Spinal cord (tissue), 10 donors: ENCODE measurements around the gene TNFRSF8. TPM values are rescaled to one million over a fixed set of nuclear protein-coding genes. Genes with fewer than 3 reads are reported as not detected.

Source experiments
- DNase-seq, 6 donors: peaks; one replicate each; pipeline versions ENCODE4 v3.0.0 to v3.0.0-alpha.2; 2013 to 2015; ENCODE audit warnings: low spot score in 6 of 6, low read depth in 4 of 6
- H3K27ac ChIP-seq: one replicate; pipeline ENCODE4 v1.5.1; 2013; ENCODE audit warnings: low read depth, low read length, control low read depth
- H3K27me3 ChIP-seq: one replicate; pipeline ENCODE4 v1.6.1; 2013; ENCODE audit warnings: low read length; ENCODE audit not compliant: control insufficient read depth, insufficient read depth
- H3K36me3 ChIP-seq: one replicate; pipeline ENCODE4 v1.6.1; 2013; ENCODE audit warnings: low read length; ENCODE audit not compliant: control insufficient read depth, insufficient read depth
- H3K4me1 ChIP-seq: one replicate; pipeline ENCODE4 v1.6.1; 2013; ENCODE audit warnings: low read length; ENCODE audit not compliant: control insufficient read depth, insufficient read depth
- H3K4me3 ChIP-seq: one replicate; pipeline ENCODE4 v1.5.1; 2013; ENCODE audit warnings: low read depth, low read length, control low read depth
- H3K9me3 ChIP-seq: one replicate; pipeline ENCODE4 v1.6.1; 2013; ENCODE audit warnings: low read length; ENCODE audit not compliant: control insufficient read depth, insufficient read depth
- WGBS: methylation state at CpG from one replicate; pipeline ENCODE4 v1.1.5; 2013; ENCODE audit warnings: missing lambda C conversion rate; ENCODE audit not compliant: insufficient coverage; 5-methylcytosine and 5-hydroxymethylcytosine counted together
- long read RNA-seq, 4 donors: transcript quantifications; one replicate each; lab custom pipeline, GENCODE V29; 2026
- polyA plus RNA-seq, 2 donors: library from polyadenylated mRNA; unstranded; fragments of 120-200 nt; gene quantifications; one replicate each; pipeline ENCODE4 v1.2.1, GENCODE V29; 2013; ENCODE audit not compliant: insufficient read length in 2 of 2
- total RNA-seq, 2 donors: library from RNA; depleted of rRNA in 1 of 2; stranded (reverse); fragments of 120-200 nt in 1 of 2; fragments of >200 nt in 1 of 2; gene quantifications; one replicate each; pipeline versions ENCODE4 v1.2.3 to v1.2.4, GENCODE V29; 2013 to 2014
- donor health status: healthy.

The TNFRSF8 gene
- total RNA-seq (under 1 TPM; 0.11 to 0.20 TPM), polyA plus RNA-seq (under 1 TPM in 1 of 2 donors, not detected in 1; 0.12 TPM)
- long read RNA-seq, donor 1 = 0 reads
- long read RNA-seq, donor 2 = 0 reads
- long read RNA-seq, donor 3 = 0 reads
- long read RNA-seq, donor 4 = 0 reads

GRCh38 chr1:12063141-12064072 lies at the start of gene TNFRSF8:
TSS of gene TNFRSF8 (plus strand) at chr1:12063303. CDS start at chr1:12063599, 296 bp downstream.
- no peak within 1 kb of the TSS for H3K4me3 ChIP-seq

GRCh38 chr1:12014141-12014991 lies 48.7 kb upstream of the TNFRSF8 start:
- Histone ChIP-seq H3K4me3 (no peak overlapping the region), H3K36me3 (peaks cover 44% of the 10 kb centered on the region), H3K9me3 (no peaks in the 10 kb centered on the region), H3K27me3 (no peaks in the 10 kb centered on the region), H3K27ac (no peak overlapping the region), H3K4me1 (no peaks in the 10 kb centered on the region)
- WGBS = 87% methylated on average over 14 of the region's 16 CpGs
- DNase-seq = no peak

More at GRCh38 chr1:12063141-12064072, at the start of gene TNFRSF8:
- 2% methylated on average over 72 of the region's 72 CpGs for WGBS
- Histone ChIP-seq H3K27ac (no peak within 1 kb of the TSS), H3K9me3 (no peaks in the 10 kb centered on the region), H3K36me3 (no peaks in the 10 kb centered on the region), H3K4me1 (peaks cover 19% of the 10 kb centered on the region), H3K27me3 (peaks cover 44% of the 10 kb centered on the region)
- DNase-seq = no peak

- Histone ChIP-seq H3K36me3 (peaks cover 37% of the 10 kb centered on the region), H3K4me1 (peaks cover 4% of the 10 kb centered on the region), H3K27me3 (no peaks in the 10 kb centered on the region), H3K4me3 (no peak overlapping the region), H3K9me3 (no peaks in the 10 kb centered on the region), H3K27ac (no peak overlapping the region)
- 100% methylated on average over 6 of the region's 10 CpGs for WGBS
- no peak for DNase-seq
Measured at GRCh38 chr1:12015001-12015491, 48.1 kb upstream of the TNFRSF8 start.

- Histone ChIP-seq H3K4me3 (no peak overlapping the region), H3K9me3 (no peaks in the 10 kb centered on the region), H3K27me3 (no peaks in the 10 kb centered on the region), H3K36me3 (peaks cover 32% of the 10 kb centered on the region), H3K27ac (no peak overlapping the region), H3K4me1 (peaks cover 8% of the 10 kb centered on the region)
- 100% methylated on average over 2 of the region's 9 CpGs for WGBS
- DNase-seq = no peak
Measured at GRCh38 chr1:12015499-12015898, 47.6 kb upstream of the TNFRSF8 start.

- peaks cover 11% of the 10 kb centered on the region for H3K4me1 ChIP-seq
- no peaks in the 10 kb centered on the region for H3K9me3 ChIP-seq
- H3K27me3 ChIP-seq = no peaks in the 10 kb centered on the region
- DNase-seq = no peak
- WGBS = 100% methylated on average over 1 of the region's 3 CpGs
- peaks cover 25% of the 10 kb centered on the region for H3K36me3 ChIP-seq
- H3K27ac ChIP-seq = no peak overlapping the region
- no peak overlapping the region for H3K4me3 ChIP-seq
Measured at GRCh38 chr1:12016182-12016581, 46.9 kb upstream of the TNFRSF8 start.

- peaks cover 22% of the 10 kb centered on the region for H3K4me1 ChIP-seq
- H3K4me3 ChIP-seq = peak overlapping the region; percentile 86
- H3K9me3 ChIP-seq = no peaks in the 10 kb centered on the region
- peaks cover 29% of the 10 kb centered on the region for H3K36me3 ChIP-seq
- peak in 2 of 6 donors; percentile 6 to 23 for DNase-seq
- no peaks in the 10 kb centered on the region for H3K27me3 ChIP-seq
- WGBS = 0% methylated on average over 5 of the region's 12 CpGs
- H3K27ac ChIP-seq = peak overlapping the region; percentile 54
Measured at GRCh38 chr1:12019858-12020509, 43.1 kb upstream of the TNFRSF8 start.

GRCh38 chr1:12021616-12022015 lies 41.5 kb upstream of the TNFRSF8 start:
- Histone ChIP-seq H3K4me3 (no peak overlapping the region), H3K27ac (no peak overlapping the region), H3K9me3 (no peaks in the 10 kb centered on the region), H3K4me1 (peaks cover 22% of the 10 kb centered on the region), H3K36me3 (peaks cover 43% of the 10 kb centered on the region), H3K27me3 (no peaks in the 10 kb centered on the region)
- 98% methylated on average over 9 of the region's 9 CpGs for WGBS
- DNase-seq = no peak

GRCh38 chr1:12022036-12022435 lies 41.1 kb upstream of the TNFRSF8 start:
- peaks cover 22% of the 10 kb centered on the region for H3K4me1 ChIP-seq
- H3K36me3 ChIP-seq = peaks cover 47% of the 10 kb centered on the region
- no peak overlapping the region for H3K27ac ChIP-seq
- no peaks in the 10 kb centered on the region for H3K27me3 ChIP-seq
- 94% methylated on average over 13 of the region's 14 CpGs for WGBS
- no peaks in the 10 kb centered on the region for H3K9me3 ChIP-seq
- DNase-seq = no peak
- no peak overlapping the region for H3K4me3 ChIP-seq

GRCh38 chr1:12026586-12026985 lies 36.5 kb upstream of the TNFRSF8 start:
- peaks cover 7% of the 10 kb centered on the region for H3K4me1 ChIP-seq
- DNase-seq = no peak
- 95% methylated on average over 7 of the region's 10 CpGs for WGBS
- peaks cover 84% of the 10 kb centered on the region for H3K36me3 ChIP-seq
- H3K27me3 ChIP-seq = no peaks in the 10 kb centered on the region
- H3K9me3 ChIP-seq = no peaks in the 10 kb centered on the region
- no peak overlapping the region for H3K27ac ChIP-seq
- no peak overlapping the region for H3K4me3 ChIP-seq
